HEK293T (cell line): ENCODE measurements around the gene METAP1.
"Not testable (repeated sequence)": the region's sequence is repeated elsewhere in the genome, so short reads cannot be mapped to it uniquely, and the experiment has no call there.

Experiments used
- CTCF ChIA-PET: fragments of 350-600 bp; formaldehyde crosslinking; extraction: SDS; loops from one replicate; lab custom pipeline; 2021; ENCODE audit warnings: antibody characterized with exemption, inconsistent platforms; lab: Yijun Ruan, JAX
- POLR2A ChIA-PET: fragments of 350-600 bp; formaldehyde crosslinking; extraction: SDS; loops from one replicate; lab custom pipeline; 2020; ENCODE audit warnings: antibody characterized with exemption, inconsistent platforms; lab: Yijun Ruan, JAX
- DNase-seq: peaks from one replicate; pipeline ENCODE4 v3.0.0; 2012; ENCODE audit warnings: mixed read lengths; ENCODE audit errors: extremely low spot score
- ARNT ChIP-seq: fragments of 450-650 bp; IDR thresholded peaks from 2 replicates; pipeline ENCODE4 v1.6.1; 2017; ENCODE audit warnings: mild to moderate bottlenecking
- BHLHE40 ChIP-seq: fragments of 450-650 bp; IDR thresholded peaks from 2 replicates; pipeline ENCODE4 v1.6.1; 2016; ENCODE audit warnings: mild to moderate bottlenecking, moderate library complexity, borderline replicate concordance
- CTBP1 ChIP-seq: fragments of 450-650 bp; IDR thresholded peaks from 2 replicates; pipeline ENCODE4 v1.6.1; 2016; ENCODE audit warnings: borderline replicate concordance
- ELF4 ChIP-seq: fragments of 450-650 bp; IDR thresholded peaks from 2 replicates; pipeline ENCODE4 v1.6.1; 2017; ENCODE audit warnings: antibody characterized with exemption
- FOXA1 ChIP-seq: fragments of 450-650 bp; IDR thresholded peaks from 2 replicates; pipeline ENCODE4 v1.6.1; 2016; ENCODE audit warnings: mild to moderate bottlenecking
- FOXK2 ChIP-seq: fragments of 450-650 bp; IDR thresholded peaks from 2 replicates; pipeline ENCODE4 v1.6.1; 2016; ENCODE audit warnings: mild to moderate bottlenecking
- FOXM1 ChIP-seq: fragments of 450-650 bp; IDR thresholded peaks from 2 replicates; pipeline ENCODE4 v1.6.1; 2017; ENCODE audit warnings: mild to moderate bottlenecking, borderline replicate concordance
- HDGF ChIP-seq: fragments of 450-650 bp; IDR thresholded peaks from 2 replicates; pipeline ENCODE4 v1.6.1; 2017; ENCODE audit warnings: antibody characterized with exemption, borderline replicate concordance
- L3MBTL2 ChIP-seq: fragments of 450-650 bp; conservative IDR thresholded peaks from 2 replicates; pipeline ENCODE4 v1.6.1; 2016; ENCODE audit warnings: mild to moderate bottlenecking
- LEF1 ChIP-seq: fragments of 450-650 bp; IDR thresholded peaks from 2 replicates; pipeline ENCODE4 v1.6.1; 2017; ENCODE audit warnings: mild to moderate bottlenecking, borderline replicate concordance
- NFRKB ChIP-seq: fragments of 450-650 bp; IDR thresholded peaks from 2 replicates; pipeline ENCODE4 v1.6.1; 2016; ENCODE audit warnings: mild to moderate bottlenecking, moderate library complexity
- PKNOX1 ChIP-seq: fragments of 450-650 bp; IDR thresholded peaks from 2 replicates; pipeline ENCODE4 v1.6.1; 2016
- SP1 ChIP-seq: fragments of 450-650 bp; IDR thresholded peaks from 2 replicates; pipeline ENCODE4 v1.6.1; 2017
- SUZ12 ChIP-seq: fragments of 450-650 bp; IDR thresholded peaks from 2 replicates; pipeline ENCODE4 v1.6.1; 2016; ENCODE audit warnings: mild to moderate bottlenecking
- TARDBP ChIP-seq: fragments of 450-650 bp; IDR thresholded peaks from 2 replicates; pipeline ENCODE4 v1.6.1; 2016
- ZNF384 ChIP-seq: fragments of 450-650 bp; IDR thresholded peaks from 2 replicates; pipeline ENCODE4 v1.6.1; 2016

METAP1 gene

GRCh38 chr4:99076292-99076976 lies 80.9 kb downstream of the METAP1 start:
- ChIA-PET POLR2A (no interaction called here), CTCF (no interaction called here)
- TF ChIP-seq CTBP1, result no peak
- no peak for TF ChIP-seq ARNT
- no peak for TF ChIP-seq FOXK2
- no peak for TF ChIP-seq SUZ12
- TF ChIP-seq SP1, result no peak
- no peak for TF ChIP-seq ELF4
- no peak for TF ChIP-seq FOXM1
- no peak for DNase-seq

GRCh38 chr4:99077177-99077576 lies 81.7 kb downstream of the METAP1 start:
- TF ChIP-seq HDGF (no peak), LEF1 (no peak), NFRKB (no peak), TARDBP (no peak), ELF4 (no peak), PKNOX1 (no peak), SP1 (no peak), CTBP1 (no peak), ARNT (no peak), SUZ12 (no peak), BHLHE40 (no peak), ZNF384 (no peak), L3MBTL2 (no peak), FOXA1 (no peak), FOXM1 (no peak), FOXK2 (no peak)
- POLR2A ChIA-PET, result no interaction called here
- DNase-seq, result no peak
- CTCF ChIA-PET, result no interaction called here

- TF ChIP-seq NFRKB (no peak), FOXM1 (no peak), SUZ12 (no peak), HDGF (no peak), L3MBTL2 (no peak), SP1 (no peak), LEF1 (no peak), FOXK2 (no peak), ARNT (no peak), BHLHE40 (no peak)
- no peak for DNase-seq
- POLR2A ChIA-PET, result interaction anchor here (1.0 kb wide), 1 partner anchor 10 kb away, joined by 3 read pairs; the partner anchor contains the start of gene ADH5
- CTCF ChIA-PET, result no interaction called here
These were observed 82.8 kb downstream of the METAP1 start for GRCh38 chr4:99078336-99078735.

- POLR2A ChIA-PET, result no interaction called here
- TF ChIP-seq SP1 (no peak), ELF4 (no peak), NFRKB (no peak), FOXK2 (no peak), LEF1 (no peak), ZNF384 (no peak), ARNT (no peak), SUZ12 (no peak), HDGF (no peak)
- no peak for DNase-seq
- CTCF ChIA-PET, result no interaction called here
These were observed 83.6 kb downstream of the METAP1 start for GRCh38 chr4:99078931-99079624.

GRCh38 chr4:99079625-99080295 lies 84.2 kb downstream of the METAP1 start:
- POLR2A ChIA-PET, result no interaction called here
- no peak for DNase-seq
- CTCF ChIA-PET, result no interaction called here
- TF ChIP-seq NFRKB (no peak), BHLHE40 (no peak), FOXK2 (no peak), FOXA1 (no peak), TARDBP (no peak), PKNOX1 (no peak), ARNT (no peak), HDGF (no peak), FOXM1 (no peak), L3MBTL2 (no peak), ELF4 (no peak), SP1 (no peak), LEF1 (no peak), CTBP1 (no peak)

GRCh38 chr4:99080869-99081268 lies 85.3 kb downstream of the METAP1 start:
- POLR2A ChIA-PET, DNase-seq: not testable (repeated sequence)
- CTCF ChIA-PET, result interaction anchor here (0.6 kb wide), 1 partner anchor 384 kb away, joined by 4 read pairs; no protein-coding TSS in a partner anchor
